ENCODE results near the gene PDCD6IP.

DNA sequence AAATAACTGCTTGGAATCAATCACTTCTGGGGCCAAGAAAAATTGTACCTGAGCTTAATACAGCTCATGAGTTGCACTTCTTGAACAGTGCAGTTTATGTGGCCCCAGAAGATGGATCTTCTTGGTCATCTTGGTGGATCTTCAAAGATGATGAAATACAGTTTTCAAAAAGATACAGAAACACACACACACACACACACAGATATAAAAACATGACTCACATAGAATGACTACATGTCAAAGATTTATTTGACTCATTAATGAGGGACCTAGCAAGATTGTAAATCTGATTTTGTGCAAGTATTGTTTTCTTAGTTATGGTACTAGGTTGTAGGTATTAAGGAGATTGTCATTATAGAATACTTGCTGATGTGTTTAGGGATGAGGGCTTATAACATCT, 32.6 kb downstream of the PDCD6IP start:
- no peak for TF ChIP-seq EZH2 (IDR thresholded peaks at IDR 0.05; ENCODE audit: low read depth, unreplicated experiment)
- TF ChIP-seq, protein P1, sequence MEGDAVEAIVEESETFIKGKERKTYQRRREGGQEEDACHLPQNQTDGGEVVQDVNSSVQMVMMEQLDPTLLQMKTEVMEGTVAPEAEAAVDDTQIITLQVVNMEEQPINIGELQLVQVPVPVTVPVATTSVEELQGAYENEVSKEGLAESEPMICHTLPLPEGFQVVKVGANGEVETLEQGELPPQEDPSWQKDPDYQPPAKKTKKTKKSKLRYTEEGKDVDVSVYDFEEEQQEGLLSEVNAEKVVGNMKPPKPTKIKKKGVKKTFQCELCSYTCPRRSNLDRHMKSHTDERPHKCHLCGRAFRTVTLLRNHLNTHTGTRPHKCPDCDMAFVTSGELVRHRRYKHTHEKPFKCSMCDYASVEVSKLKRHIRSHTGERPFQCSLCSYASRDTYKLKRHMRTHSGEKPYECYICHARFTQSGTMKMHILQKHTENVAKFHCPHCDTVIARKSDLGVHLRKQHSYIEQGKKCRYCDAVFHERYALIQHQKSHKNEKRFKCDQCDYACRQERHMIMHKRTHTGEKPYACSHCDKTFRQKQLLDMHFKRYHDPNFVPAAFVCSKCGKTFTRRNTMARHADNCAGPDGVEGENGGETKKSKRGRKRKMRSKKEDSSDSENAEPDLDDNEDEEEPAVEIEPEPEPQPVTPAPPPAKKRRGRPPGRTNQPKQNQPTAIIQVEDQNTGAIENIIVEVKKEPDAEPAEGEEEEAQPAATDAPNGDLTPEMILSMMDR (conservative IDR thresholded peaks at IDR 0.05; ENCODE audit: low read depth in 2 of 2), result no peak
- TF ChIP-seq POLR2AphosphoS5 (IDR thresholded peaks at IDR 0.05; ENCODE audit: low read depth), result no peak
- TF ChIP-seq, protein P2, sequence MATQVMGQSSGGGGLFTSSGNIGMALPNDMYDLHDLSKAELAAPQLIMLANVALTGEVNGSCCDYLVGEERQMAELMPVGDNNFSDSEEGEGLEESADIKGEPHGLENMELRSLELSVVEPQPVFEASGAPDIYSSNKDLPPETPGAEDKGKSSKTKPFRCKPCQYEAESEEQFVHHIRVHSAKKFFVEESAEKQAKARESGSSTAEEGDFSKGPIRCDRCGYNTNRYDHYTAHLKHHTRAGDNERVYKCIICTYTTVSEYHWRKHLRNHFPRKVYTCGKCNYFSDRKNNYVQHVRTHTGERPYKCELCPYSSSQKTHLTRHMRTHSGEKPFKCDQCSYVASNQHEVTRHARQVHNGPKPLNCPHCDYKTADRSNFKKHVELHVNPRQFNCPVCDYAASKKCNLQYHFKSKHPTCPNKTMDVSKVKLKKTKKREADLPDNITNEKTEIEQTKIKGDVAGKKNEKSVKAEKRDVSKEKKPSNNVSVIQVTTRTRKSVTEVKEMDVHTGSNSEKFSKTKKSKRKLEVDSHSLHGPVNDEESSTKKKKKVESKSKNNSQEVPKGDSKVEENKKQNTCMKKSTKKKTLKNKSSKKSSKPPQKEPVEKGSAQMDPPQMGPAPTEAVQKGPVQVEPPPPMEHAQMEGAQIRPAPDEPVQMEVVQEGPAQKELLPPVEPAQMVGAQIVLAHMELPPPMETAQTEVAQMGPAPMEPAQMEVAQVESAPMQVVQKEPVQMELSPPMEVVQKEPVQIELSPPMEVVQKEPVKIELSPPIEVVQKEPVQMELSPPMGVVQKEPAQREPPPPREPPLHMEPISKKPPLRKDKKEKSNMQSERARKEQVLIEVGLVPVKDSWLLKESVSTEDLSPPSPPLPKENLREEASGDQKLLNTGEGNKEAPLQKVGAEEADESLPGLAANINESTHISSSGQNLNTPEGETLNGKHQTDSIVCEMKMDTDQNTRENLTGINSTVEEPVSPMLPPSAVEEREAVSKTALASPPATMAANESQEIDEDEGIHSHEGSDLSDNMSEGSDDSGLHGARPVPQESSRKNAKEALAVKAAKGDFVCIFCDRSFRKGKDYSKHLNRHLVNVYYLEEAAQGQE (IDR thresholded peaks at IDR 0.05; ENCODE audit: unreplicated experiment), result no peak
- TF ChIP-seq ZNF331 (CRISPR knock-in tag; IDR thresholded peaks at IDR 0.05; ENCODE audit: low read depth), result no peak
- TF ChIP-seq EZH2phosphoT487 (IDR thresholded peaks at IDR 0.05; ENCODE audit: unreplicated experiment), result no peak
- TF ChIP-seq ZNF114 (CRISPR knock-in tag; IDR thresholded peaks at IDR 0.05), result no peak
